GM19023 (cell line): Measurements from ENCODE around the gene DCPS.

Experiments used
- ATAC-seq: cut with Tn5 transposase; IDR thresholded peaks from one replicate; pipeline ENCODE4 v1.9.1; 2021; ENCODE audit warnings: mild to moderate bottlenecking, moderate library complexity; ENCODE audit not compliant: unreplicated experiment

Gene DCPS

DNA sequence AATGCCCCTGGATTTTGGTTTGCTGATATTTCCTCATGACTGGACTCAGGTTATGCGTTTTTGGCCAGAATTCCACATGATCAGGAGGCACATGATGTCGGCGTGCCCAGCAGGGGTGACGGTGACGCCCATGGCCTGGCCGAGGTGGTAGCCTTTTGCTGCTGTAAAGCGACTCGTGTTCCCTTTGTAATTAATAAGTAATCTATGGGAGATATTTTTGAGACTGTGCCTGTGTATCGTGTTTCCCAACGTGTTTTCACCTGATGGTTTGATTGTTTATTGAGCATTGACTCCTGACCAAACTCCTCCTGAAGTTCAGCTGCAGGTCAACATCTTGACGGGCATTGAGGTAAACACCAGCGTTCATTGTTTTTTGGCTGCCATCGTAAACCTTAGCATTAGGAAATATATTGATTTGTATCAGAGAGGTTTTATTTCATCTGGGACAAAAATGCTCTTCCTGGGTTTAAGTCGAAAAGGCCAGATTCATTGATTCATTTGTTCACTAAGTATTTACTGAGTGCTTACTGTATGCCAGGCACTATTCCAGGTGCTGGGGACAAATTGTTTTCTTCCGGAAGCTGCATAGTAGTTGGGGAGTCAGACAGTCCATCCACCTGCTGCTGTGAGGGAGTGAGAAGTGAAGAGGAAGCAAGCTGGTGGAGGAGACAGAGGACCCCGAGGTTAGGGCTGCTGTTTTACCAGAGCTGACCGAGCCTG is 23.6 kb downstream of the DCPS start:
- no peak for ATAC-seq

DNA sequence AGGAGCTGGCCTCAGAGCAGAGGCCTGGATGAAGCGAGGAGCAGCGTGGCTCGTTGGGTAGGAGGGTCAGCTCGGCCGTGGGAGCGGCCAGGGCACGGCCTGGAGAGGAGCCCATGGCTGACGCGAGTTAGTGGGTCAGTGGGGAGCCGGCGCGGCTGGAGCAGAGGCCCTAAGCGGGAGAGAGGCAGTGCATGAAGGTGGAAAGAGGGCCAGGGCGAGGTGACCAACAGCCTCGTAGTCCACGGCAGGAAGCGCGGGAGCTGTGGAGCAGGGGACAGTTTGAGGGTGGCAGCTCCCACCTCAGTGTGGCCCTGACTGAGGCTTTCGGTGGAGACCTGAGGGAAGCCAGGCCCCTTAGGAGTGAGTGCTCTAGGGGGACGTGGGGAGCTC is 24.1 kb downstream of the DCPS start:
- no peak for ATAC-seq

DNA sequence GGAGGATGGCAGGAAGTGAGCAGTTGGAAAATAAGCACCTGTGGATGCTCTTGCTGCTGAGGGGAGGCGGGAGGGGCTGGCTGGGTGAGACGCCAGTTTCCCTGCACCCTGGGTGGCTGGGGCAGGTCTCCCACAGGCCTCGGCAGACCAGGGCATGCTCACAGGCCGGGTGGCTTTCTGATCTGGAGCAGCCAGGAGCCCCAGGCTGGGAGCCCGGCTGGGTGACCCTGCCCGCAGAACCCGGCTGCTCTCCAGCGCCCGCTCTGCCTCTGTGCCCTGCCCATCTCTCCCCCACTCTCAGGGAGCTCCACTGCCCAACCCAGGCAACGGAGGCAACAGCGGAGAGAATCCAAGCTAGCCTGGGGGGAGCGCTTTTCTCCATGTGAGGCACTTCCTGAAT is 24.6 kb downstream of the DCPS start:
- no peak for ATAC-seq

DNA sequence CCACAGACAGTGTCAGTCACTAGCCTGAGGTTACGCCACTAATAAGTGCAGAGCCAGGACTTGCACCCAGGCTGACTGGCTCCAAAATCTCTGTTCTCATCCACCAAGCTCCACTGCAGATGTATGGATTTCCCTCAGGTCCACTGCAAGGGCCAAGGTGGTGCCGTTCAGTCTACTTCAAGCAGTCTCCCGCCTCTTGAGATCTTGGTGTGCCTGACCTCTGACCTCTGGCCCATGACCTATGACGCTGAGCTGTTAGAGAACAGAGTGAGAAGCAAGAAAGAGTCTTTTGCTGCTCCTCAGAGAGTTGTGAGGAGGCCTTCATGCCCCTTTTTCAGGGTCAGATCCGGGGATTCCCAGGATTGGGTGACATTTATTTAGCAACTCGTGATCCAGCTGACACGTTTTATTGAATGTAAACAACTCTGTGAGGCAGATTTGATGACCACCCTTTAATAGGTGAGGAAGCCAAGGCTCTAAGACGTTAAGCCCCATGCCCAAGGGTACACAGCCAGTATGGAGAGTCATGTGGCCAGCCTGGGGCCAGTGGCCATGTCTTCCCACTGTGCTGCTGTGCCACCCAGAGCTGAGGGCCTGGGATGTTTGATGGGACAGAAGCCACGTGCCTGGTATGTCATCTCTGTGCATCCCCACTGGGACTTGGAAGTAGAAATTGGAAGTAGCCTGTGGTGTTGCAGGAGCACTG is 25.2 kb downstream of the DCPS start:
- ATAC-seq: no peak

DNA sequence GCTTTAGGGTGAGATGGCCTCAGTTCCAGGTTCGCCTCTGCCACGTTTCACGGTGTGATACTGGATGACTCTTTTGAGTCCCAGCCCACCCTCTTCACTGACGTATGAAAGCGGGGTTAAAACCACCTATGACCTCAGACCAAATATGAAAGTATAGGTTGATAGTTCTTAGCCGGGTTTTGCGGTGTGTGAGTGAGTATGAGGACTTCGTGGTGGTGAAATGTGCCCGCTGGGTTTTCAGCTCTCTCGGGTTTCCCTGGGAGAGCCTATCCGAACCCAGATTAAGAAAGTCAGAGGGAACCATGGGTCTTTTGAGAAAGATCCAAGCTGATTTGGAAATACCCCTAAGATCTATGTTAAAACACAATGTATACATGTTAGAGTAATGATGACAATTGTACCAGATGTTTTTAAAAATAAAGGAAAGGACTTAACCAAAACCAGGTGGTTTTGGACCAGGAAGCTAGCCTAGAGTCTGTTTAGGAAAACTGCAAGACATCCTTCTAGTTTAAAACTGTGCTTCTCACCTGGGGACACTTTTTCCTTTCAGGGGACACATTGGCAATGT is 25.9 kb downstream of the DCPS start:
- ATAC-seq: no peak

DNA sequence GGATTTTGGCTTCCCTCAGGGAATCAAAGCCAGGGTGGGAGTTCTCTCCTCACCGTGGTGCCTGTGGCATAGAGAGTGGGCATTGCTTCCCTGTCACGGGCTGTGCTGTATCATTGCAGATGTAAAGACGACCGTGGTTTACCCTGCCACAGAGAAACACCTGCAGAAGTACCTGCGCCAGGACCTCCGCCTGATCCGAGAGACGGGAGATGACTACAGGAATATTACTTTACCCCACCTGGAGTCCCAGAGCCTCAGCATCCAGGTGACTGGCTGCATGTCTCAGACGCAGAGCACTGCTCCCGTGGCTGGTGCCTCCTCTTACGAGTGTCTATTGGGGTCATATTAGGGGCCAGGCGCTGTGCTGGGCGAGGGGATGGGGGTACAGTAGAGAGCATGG is 27.4 kb downstream of the DCPS start:
- no peak for ATAC-seq

DNA sequence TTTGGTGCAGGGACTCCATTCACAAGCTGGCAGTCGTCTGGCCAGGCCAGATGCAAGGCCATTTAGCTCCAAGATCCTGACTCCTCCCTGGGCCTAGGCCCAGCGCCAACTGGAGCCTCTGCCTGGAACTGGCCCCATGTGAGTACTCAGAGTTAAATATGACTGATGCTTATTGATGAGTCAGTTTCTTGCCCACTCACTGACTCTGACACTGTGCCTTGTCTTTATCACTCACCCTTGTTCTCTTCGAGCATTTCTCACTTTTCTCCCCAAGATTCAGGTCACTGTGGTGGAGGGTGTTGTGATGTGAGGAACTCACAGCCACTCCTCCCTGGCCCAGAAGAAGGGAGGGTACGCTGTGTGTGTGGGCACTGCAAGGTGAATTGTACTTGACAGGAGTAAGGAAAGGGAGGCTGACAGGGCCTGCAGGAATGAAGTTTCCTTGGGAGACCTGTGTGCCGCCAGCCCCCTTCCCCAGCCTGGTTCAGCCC is 28.4 kb downstream of the DCPS start:
- ATAC-seq: no peak

DNA sequence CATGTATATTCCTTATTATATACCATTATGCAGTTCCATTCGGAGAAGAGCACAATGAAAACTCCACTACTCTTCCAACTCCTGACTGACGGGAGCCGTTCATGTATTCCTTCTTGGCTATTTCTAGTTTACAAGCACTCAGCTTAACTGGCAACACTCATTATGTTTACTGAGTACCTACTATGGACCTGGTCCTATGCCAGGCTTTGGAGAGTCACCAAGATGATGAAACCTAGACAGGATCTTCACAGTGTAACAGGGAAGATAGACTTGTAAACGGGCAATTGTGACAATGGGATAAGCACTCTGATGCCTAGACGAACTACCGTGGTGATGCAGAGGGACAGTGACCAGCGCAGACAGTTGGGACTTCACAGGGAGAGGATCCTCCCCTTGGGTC is 29.3 kb downstream of the DCPS start:
- ATAC-seq: no peak

DNA sequence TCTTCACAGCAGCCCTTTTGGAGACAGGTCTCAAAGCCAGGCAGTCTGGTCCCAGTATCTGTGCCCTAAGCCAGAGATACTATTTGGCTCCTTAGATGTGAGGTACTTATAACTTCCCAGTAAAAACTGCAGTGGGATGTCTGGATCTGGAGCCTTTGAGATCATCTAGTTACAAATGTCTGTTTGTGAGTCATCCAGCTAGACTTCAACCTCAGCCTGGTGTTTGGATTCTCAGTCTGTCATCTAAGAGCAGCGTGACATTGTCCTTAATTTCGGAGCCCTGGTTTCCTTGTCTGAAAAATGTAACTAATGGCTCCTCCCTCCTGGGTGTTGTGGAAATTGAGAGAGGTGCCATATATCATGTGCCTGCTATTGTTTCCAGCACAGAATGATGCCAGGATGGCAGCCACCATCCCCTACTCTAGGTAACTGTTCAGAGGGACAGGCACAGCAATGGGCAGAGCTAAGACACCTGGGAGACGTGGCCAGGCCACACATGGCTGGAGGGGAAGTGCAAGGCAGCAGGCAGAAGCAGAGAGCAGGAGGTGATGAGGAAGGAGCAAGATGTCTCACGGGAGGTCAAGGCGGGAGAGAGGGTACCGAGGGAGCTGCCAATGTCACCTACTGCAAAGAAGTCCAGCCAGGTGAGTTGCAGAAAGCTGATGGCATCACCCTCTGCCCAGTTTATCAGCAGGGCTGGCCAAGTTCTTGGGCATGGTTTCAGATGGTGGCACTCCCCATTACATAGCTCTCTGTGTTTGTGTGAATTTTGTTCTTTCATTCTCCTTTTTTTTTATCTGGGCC is 31.0 kb downstream of the DCPS start:
- no peak for ATAC-seq

DNA sequence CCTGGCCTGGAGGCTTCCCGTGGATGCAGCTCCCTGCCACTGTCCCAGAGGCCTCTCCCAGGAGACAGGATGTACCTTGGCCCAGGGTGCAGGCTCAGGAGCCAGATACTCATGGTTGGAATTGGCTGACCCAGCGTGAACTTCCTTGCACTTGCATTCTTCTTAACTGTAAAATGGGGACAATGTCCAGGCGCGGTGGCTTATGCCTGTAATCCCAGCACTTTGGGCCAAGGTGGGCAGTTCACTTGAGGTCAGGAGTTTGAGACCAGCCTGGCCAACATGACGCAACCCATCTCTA is 31.6 kb downstream of the DCPS start:
- no peak for ATAC-seq

DNA sequence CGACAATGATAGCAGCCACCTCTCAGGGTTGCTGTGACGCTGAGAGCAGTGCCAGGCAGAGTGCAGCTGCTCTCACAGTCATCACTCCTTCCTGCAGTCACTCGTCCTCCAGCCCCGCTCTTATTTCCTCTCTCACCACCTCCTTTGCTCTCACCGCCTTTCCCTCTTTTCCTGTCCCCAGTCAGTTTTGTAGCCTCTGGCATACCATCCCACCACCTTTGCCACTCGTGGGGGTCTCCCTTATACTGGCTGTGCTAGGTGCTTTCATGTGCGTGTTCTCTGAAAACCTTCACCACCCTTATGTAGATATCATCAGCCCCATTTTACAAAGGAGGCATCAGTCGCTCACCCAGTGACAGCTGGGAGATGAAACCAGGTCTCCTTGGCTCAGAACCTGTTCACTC is 32.3 kb downstream of the DCPS start:
- ATAC-seq: no peak

DNA sequence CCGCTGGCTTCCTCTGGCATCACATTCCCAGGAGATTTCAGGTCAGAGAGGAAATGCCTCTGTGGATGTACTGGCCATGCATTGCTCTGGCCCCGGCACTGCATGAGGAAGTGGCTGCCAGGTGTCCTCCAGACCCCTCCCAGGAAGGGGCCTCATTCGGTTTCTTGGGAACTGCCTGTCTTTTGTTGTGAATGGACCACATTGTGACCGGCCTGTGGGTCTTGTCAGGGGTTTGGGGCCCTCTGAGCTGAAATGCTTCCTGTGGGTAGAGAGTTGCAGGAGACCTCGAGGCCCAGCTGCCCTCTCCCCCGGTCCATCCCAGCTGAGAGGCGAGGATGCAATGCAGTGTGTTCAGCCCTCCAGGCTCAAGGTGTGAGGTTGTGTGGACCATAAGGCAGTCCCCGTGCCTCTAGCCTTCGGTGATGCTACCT is 32.8 kb downstream of the DCPS start:
- no peak for ATAC-seq

DNA sequence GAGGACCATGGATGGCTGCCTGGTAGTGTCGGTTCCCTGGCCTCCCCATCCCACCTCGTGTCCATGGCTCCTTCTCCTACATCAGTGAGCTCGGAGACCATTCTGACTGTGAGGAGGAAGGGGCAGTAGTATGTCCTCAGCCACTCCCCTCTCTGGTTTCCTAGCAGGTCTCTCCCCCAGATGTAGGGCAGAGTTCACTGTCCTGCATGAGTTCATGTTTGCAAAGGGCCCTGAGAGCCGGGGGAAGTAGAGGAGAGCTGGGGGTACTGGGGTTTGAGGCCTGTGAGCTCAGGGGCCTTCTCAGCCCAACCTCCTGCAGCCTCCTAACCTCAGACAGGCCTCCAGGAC is 33.2 kb downstream of the DCPS start:
- ATAC-seq: no peak

DNA sequence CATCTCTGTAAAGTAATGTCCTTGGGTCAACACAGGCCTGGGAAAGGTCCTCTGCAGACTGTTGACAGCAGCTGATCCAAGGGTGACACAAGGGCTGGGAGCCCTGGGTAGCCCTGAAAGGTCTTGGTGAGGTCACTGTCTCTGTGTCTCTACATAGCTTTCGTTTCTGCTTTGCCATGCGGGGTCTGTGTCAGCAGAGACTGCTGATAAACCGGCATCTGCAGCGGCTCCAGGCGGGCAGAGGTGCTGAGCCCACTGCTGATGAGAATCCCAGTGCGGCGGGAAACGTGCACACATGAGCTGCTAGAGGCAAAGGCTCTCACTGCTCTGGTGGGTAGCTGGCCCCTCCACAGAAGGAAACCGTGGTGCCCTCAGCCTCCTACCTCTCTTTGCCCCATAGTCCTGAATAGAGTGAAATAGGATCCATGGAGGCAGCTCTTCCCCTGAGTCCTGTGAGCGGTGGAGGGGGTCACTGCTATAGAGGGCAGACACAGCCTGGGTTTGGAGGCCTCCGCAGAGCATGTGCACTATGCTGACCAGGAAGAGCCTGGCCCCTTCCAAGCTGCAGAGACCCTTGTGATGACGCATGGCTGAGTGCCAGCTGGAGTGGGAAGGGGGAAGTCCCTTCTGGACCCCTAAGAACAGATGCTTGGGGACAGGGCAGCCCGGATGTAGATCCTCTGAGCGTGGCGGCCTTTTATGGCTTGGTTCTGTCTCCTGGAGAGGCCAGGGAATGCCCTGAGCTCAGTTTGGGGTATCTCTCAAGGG is 33.8 kb downstream of the DCPS start:
- no peak for ATAC-seq

DNA sequence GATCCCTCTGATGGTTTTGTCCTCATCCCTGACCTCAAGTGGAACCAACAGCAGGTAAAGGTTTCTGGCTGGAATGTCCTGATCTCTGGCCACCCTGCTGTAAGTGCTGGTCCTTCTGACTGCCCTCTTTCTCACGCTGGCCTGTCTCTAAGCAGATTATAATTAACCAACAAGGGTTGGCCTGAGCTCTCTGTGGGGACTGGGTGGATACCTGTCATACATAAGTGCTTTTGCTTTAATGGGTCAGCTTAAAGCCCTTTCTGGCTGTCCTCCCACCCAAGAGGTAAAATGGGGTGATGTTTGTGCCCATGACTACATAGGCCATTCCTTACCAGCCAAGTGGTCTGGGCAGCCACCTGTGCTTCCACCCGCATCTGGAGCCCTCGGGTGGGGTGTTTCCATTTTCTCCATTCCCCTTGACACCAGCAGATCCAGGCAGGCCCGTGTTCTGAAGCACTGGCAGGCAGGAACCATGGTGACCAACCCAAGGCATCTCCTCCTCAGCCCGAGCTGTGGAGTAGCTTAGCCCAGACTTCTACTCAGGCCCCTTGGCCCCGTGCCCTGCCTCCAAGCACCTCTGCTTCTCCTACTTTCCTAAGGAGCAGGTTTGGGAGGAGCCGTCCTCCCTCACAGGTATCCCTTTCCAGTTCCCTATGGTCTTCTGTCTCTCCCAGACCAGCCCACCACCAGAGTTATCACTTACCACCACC is 34.6 kb downstream of the DCPS start:
- no peak for ATAC-seq

DNA sequence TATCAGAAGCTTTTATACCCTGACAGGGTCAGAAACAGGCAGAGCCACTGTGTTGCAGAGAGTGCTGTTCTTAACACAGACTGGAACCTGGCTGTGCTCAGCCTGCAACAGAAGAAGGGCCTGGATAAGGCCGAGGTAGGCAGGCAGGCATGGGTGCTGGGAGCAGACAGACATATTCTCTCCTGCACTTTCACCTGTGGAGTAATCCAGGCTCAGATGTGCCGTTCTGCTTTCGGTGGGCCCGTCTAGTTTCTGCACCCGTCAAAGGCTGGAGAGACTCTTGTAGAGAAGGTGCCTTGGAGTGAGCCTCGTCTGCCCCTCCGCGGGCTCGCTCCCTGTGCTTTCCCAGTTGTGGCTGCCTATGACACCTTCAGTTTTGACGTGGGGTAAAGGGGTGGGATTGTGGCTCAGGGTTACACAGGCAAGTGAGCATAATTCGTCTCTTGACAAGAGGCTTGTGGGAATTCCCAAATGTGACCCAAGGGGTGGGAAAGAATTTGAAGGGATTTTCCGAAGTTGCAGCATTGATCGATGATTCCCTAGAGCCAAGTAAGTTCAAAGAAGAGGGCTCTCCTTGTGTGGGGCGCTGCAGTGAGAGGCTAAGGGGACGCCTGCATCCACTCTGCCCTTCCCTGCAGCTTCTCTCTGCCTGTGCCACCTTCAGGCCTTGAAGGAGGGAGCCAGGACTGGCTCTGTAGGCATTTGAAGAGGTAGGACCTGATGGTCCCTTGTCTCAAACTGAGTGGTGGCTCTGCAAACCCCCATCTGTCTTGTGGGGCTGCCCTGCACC is 35.4 kb downstream of the DCPS start:
- ATAC-seq: no peak

DNA sequence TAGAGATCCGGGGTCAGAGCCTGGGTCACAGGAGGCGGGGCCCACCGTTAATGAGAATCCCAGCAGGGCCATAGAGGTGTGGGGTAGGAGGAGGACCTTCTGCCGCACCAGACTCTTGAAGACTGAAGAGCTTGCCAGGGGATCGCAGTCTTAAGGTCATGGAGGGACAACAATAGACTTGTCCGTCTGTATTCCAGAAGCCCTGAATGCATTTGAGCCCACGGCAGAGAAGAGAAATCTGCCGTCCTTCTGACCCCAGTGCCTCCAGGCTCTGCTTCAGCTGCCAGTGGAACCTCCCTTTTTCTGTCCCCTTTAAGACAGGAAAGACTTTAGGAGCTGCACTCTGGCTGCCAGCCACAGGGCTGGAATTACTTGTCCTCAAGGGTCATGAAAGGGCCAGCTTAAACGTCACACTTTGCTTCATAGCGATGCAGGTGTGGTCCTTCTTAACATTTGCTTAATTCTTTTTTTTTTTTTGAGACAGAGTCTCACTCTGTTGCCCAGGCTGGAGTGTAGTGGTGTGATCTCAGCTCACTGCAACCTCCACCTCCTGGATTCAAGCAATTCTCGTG is 36.1 kb downstream of the DCPS start:
- no peak for ATAC-seq

DNA sequence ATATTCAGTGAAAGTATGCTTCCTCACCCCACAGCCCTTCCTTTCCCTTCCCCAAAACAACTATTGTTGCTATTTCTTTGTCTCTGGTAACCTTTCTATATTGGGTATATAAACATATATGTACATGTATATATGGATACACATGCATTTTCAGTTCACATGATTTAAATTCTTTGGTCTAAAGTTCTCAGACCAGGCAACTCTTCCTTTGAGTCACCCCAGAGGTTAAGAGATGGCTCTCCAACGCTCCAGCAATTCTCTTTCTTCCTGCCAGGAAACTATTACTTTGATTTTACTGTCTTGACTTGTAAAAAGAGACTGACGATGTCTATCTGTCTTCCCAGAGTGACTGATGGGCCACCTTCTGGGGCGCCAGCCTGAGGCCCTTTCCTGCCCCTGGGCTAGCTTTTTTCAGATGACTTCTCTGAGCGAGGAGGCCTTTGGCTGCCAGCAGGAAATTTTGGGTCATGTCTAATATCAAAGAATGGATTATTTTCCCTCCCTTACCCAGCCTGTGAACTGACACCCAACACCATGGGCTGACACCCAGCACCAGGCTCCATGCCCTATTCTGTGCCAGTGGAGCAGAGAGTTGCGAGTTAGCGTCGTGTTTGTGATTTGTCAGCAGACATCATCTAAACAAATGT is 37.2 kb downstream of the DCPS start:
- no peak for ATAC-seq

DNA sequence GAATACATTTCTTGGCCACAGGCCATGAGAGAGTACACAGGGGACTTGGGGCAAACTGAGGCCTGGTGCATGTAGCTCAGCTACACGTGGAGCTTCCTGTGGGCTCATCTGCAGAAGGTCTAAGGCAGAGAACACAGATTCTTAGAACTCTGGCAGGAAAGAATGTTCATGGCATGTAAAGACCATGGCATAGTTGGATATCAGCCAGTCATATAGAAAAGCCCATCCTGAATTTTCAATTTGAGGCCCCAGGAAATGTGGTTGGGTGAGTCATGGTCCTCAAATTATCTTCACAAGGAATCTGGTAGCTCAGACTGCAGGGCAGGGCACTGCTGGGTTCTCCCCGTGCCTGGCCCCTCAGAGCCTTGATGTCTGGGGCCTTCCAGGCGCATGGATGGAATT is 37.9 kb downstream of the DCPS start:
- ATAC-seq: no peak
